A549 (cell line): Measurements from ENCODE around the gene BCAS3.

Source experiments
- BHLHE40 ChIP-seq: IDR thresholded peaks from 2 replicates; pipeline ENCODE4 v1.6.1; 2012; ENCODE audit warnings: low read depth, low read length, inconsistent platforms
- CHD2 ChIP-seq: fragments of 150-350 bp; IDR thresholded peaks from 2 replicates; pipeline ENCODE4 v1.6.1; 2014; ENCODE audit warnings: low read length; ENCODE audit not compliant: partially characterized antibody
- CHD4 ChIP-seq: fragments of 200-600 bp; sonication (generic); IDR thresholded peaks from 2 replicates; pipeline ENCODE4 v1.6.1; 2016; ENCODE audit warnings: antibody characterized with exemption, mild to moderate bottlenecking, borderline replicate concordance
- CTCF ChIP-seq: fragments of >200 bp; sonication (Bioruptor Twin); formaldehyde crosslinking; IDR thresholded peaks from 3 replicates; pipeline ENCODE4 v1.5.1; 2016
- ESRRA ChIP-seq: fragments of 150-350 bp; IDR thresholded peaks from 2 replicates; pipeline ENCODE4 v1.6.1; 2014; ENCODE audit warnings: mild to moderate bottlenecking, low read length, borderline replicate concordance
- KDM5A ChIP-seq: fragments of 200-600 bp; sonication (generic); IDR thresholded peaks from 2 replicates; pipeline ENCODE4 v1.6.1; 2016; ENCODE audit warnings: antibody characterized with exemption, mild to moderate bottlenecking
- MAFK ChIP-seq: fragments of 450-650 bp; IDR thresholded peaks from 2 replicates; pipeline ENCODE4 v1.6.1; 2014; ENCODE audit not compliant: partially characterized antibody
- MAZ ChIP-seq: fragments of 150-350 bp; IDR thresholded peaks from 2 replicates; pipeline ENCODE4 v1.6.1; 2014; ENCODE audit warnings: antibody characterized with exemption, low read depth, low read length, borderline replicate concordance
- NFE2L2 ChIP-seq: fragments of 150-350 bp; conservative IDR thresholded peaks from 2 replicates; pipeline ENCODE4 v1.6.1; 2014; ENCODE audit warnings: low read length
- PHF8 ChIP-seq: fragments of 200-600 bp; sonication (generic); IDR thresholded peaks from 2 replicates; pipeline ENCODE4 v1.6.1; 2016; ENCODE audit warnings: low read depth, mild to moderate bottlenecking, antibody characterized with exemption, moderate library complexity, borderline replicate concordance
- POLR2A ChIP-seq: IDR thresholded peaks from 2 replicates; pipeline ENCODE4 v1.6.1; 2012; ENCODE audit warnings: mild to moderate bottlenecking, low read length
- RCOR1 ChIP-seq: fragments of 150-350 bp; IDR thresholded peaks from 2 replicates; pipeline ENCODE4 v1.6.1; 2014; ENCODE audit warnings: antibody characterized with exemption, low read length, low read depth
- REST ChIP-seq: fragments of 200-600 bp; sonication (generic); IDR thresholded peaks from 2 replicates; pipeline ENCODE4 v1.6.1; 2016; ENCODE audit warnings: antibody characterized with exemption, mild to moderate bottlenecking, moderate library complexity

GRCh38 chr17:61285526-61286320 is 608.1 kb downstream of the BCAS3 start:
- no peak for TF ChIP-seq CTCF
- no peak for TF ChIP-seq RCOR1
- TF ChIP-seq POLR2A = no peak
- no peak for TF ChIP-seq MAZ
- TF ChIP-seq NFE2L2 = no peak
- no peak for TF ChIP-seq REST
- TF ChIP-seq KDM5A = no peak
- TF ChIP-seq ESRRA = no peak
- TF ChIP-seq BHLHE40 = no peak
- TF ChIP-seq MAFK = no peak
- no peak for TF ChIP-seq CHD2
- TF ChIP-seq PHF8 = no peak
- TF ChIP-seq CHD4 = no peak
